Stimulated activated CD4-positive, alpha-beta T cell treated with anti-CD3 and anti-CD28 coated beads, Interleukin-2, amount 100 ng/mL, for 4 hours (primary cell): ENCODE measurements around the gene RBX1.
"Not testable (repeated sequence)": the region's sequence is repeated elsewhere in the genome, so short reads cannot be mapped to it uniquely, and the experiment has no call there.

Experiments used
- DNase-seq: peaks from one replicate; pipeline ENCODE4 v3.0.0-alpha.2; 2020; ENCODE audit warnings: low read depth

The RBX1 gene

DNA sequence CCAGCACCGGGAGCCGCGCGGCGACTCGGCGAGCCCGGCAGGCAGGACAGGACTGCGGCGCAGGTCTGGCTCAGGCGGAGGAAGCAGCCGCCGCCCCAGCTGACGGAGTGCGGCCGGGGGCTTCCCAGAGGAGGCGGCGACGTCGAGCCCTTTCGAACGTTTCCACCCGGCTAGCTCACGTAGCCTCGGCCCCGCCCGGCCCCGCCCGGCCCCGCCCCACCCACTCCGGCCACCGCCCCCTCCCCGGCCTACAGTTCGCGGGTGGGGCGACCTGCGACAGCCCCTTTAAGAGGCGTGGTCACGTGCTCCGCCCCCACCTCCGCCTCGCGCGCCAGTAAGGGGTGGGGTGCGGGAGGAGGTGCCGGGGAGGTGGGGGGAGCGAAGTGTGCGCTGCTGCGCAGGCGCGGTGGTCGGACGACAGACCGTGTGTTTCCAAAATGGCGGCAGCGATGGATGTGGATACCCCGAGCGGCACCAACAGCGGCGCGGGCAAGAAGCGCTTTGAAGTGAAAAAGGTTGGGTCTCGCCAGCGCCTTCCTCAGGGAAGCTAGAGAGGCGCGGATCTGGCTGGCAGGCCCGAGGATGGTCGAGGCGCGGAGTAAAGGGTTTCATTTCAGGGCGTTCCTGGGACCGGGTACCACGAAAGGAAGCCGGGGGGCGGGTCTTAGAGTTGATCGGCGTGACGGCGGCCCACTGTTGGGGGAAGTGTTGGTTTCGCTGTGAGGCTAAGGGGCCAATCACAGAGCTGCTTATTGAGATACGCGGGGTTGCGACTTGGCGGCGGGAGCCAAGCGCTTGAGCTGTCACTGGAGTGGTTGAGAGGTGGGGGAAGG is at the start of gene RBX1:
Gene RBX1 (plus strand): TSS at position 417 of the 833 bp plus-strand sequence. CDS start 21 bp downstream, at position 438.
- DNase-seq = peak; percentile 97

DNA sequence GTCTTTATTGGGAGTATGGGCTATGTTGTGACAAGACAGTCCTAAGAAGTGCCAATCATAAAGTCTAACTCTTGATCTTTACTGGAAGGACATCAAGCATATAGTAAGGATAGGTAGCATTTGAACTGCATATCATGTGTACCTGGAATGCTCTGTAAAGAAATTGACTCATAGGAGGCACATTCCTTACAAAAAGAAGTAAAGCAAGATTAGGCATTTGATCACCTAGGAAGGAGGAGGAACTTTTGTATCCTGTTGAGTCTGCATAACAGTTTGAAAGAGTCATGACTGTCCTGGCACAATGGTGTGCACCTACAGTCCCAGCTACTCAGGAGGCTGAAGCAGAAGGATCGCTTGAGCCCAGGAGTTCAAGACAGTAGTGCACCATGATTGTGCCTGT is 47.1 kb upstream of the RBX1 start:
- DNase-seq = no peak

DNA sequence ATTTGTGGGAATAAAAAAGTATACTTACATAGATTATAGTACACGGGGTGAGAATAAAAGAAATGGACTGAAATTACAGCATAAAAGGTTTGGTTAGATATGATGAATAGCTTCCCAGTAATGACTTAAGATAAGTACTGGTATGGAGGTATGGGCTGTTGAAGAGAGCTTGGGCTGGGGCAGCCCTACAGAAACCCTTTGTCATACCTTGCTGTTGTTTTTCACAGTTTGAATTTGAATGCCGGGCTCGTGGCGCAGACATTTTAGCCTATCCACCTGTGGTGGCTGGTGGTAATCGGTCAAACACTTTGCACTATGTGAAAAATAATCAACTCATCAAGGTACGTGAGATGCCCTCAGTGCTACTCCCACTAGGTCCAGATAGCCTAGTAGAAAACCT is 42.3 kb upstream of the RBX1 start:
- DNase-seq = no peak

DNA sequence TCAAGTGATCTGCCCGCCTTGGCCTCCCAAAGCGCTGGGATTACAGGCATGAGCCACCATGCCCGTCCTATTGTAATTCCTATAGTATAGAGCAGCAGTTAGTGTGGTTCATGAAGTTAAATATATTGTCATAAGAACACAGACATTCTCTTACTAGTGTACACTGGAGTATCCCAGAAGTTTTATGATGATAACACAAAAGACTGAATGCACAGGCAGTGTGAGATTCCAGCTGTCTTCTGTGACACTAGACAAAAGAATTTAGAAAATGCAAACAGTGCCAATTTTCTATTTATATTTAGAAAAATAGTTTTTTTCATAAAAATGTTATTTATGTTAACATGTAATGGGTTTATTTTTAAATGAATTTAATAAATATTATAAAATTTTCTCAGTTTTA is 39.4 kb upstream of the RBX1 start:
- no peak for DNase-seq

DNA sequence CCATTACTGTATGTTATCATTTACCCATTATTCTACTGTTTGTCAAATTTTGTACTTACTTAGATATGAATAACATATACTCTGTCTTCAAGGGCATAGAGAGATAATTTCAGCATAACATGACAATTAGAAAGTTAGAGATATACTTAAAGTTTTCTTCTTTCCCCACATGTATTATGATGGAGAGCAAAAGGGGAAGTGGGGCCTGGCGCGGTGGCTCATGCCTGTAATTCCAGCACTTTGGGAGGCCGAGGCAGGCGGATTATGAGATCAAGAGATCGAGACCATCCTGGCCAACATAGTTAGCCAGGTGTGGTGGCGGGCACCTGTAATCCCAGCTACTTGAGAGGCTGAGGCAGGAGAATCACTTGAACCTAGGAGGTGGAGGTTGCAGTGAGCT is 38.2 kb upstream of the RBX1 start:
- DNase-seq = not testable (repeated sequence)

DNA sequence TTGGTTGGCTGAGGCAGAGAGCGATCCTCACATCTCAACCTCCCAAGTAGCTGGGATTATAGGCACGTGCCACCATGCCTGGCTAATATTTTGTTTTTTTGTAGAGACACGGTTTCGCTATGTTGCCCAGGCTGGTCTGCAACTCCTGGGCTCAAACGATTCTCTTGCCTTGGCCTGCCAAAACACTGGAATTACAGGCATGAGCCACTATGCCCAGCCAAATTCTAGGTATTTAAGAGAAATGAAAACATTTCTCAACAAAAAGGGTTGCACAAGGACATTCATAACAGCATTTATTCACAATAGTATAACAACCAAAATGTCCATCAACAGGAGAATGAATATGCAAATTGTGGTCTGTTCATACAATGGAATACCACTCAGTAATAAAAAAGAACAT is 31.7 kb upstream of the RBX1 start:
- no peak for DNase-seq

DNA sequence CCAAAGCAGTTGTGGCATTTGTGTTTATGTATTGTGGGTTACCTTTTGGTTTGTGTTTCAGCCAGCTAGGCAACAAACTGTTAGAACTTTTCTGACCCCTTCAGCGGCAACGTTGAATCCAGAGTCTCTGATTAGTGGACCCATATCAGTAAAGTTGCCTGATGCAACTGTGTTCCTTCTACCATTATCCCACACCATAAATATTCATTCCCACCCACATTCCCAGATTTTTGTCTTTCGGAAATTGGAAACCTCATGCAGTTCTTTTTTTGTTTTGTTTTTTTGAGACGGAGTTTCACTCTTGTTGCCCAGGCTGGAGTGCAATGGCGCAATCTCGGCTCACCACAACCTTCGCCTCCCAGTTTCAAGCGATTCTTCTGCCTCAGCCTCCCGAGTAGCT is 30.7 kb upstream of the RBX1 start:
- no peak for DNase-seq

DNA sequence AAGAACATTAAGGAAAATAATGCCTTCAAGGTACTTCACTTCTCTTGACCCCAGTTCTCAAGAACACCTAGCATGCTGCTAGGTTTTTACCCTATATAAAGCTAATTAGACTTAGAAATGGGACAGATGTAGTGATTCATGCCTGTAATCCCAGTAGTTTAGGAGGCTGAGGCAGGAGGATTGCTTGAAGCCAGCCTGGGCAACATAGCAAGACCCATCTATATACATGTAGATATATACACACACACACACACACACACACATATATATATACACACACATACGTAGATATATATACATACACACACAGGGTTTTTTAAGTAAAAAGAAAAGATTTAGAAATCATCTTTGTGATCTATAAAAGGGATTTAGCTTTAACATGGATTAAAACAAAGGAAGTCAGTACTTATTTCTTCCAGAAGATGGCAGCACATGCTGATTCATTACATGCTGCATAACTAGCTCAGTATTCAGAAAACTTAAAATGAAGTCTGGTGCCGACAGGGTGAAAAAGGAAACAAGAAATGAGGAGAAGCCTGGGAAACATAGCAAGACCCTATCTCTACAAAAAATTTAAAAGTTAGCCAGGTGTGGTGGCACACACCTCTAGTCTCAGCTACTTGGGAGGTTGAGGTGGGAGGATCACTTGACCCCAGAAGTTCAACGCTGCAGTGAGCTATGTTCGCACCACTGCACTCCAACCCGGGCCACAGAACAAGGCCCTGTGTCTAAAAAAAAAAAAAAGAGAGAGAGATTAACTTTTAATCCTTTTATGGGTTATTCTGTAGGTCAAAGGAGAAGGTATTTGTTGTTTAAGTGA is 28.5 kb upstream of the RBX1 start:
- peak; percentile 5 for DNase-seq

DNA sequence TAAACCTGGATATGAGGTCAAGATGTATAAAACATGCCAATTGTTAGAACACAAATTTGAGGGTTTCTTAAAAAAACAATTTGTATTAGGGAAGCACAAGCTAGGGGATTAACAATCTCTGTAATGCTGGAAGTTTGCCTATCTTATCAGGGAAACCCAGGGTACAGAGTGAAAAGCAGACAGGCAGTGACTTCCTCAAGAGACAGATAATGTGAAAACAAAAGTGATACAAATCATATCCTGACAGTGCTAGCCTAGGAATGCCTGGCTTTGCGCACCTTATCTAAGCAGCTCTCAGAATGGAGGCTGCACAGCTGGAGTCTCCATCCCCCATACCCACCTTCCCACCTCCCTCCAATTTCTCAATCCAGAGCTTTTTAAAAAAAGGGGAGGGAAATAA is 22.5 kb upstream of the RBX1 start:
- DNase-seq = no peak

DNA sequence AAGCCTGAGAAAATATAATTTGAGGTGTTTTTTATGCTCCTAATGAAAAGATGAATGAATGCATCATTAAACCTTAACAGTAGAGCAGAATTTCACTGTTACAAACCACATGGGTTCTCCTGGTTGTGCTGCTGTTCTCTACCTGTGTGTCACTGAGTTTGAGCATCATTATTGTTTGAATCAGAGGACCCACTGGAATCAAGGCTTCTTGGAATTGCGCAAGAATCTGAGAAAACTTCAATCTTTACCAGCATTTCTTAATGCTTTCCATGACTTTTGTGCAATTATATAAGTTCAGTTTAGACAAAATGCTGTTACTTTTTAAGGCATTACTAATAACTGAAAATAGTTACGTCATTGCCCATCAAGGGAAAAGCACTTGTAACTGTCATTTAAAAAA is 18.8 kb upstream of the RBX1 start:
- no peak for DNase-seq

DNA sequence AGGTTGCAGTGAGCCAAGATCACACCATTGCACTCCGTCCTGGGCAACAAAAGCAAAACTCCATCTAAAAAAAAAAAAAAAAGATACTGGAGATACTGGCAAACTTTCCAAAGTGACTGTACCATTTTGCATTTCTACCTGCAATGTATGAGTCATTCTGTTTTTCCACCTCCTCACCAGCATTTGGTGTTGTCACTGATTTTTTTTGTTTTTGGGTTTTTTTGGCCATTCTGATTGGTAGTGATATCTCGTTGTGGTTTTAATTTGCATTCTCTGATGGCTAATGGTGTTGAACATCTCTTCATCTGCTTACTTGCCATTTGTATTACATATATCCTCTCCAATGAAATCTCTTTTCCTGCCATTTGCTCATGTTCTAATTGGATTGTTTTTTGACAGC is 12.0 kb upstream of the RBX1 start:
- DNase-seq = no peak

DNA sequence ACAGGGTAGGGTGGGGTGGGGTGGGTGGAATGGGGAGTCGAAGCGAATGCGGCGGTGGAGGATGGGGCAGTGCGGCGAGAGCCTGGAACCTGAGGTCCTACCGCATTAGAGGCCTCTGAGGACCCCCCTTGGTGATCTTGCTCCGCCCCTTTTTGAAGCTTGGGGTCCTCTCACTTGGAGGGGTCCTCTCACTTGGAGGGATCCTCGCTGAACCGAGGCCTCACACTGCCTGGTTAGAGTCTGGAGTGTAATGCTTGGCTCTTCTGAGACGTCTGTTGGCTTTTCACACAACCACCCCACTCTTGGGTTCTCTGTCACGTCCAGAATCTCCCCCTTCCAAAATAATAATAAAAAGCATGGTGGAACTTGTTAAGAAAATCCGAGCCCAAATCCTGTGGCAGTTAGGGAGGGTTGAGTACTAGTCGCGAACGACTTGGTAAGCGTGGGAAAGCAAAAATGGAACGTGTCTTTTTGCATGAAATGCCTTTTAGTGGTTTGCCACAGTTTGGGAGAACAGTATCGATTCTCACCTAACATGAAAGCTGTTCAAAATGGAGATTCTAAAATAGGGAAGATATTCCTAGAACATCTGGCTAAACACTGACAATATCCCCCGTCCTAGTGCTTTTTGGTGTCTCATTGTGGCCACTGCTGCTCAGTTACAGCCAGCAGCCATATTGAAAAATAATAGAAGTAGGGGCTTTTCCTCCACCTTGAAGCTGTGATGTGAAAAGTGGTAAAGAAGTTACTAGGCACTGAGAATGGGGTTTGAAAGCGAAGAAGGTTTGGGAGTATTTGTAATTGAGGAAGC is 822 bp downstream of the RBX1 start:
- DNase-seq = no peak

DNA sequence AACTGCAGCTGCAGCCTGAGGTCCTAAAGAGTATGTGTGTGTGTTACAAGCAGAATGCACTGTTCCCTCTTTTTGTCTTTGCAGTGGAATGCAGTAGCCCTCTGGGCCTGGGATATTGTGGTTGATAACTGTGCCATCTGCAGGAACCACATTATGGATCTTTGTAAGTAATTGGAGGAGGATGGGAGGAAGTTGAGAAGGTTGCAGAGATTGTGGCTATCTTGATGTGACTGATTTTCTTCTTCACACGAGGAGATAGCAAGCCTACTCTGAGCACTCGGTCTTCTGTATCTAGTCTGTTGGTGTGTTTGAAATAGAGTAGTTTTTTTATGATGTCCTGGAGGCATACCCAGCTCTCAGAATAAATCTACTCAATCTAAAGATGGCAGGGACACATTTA is 2.3 kb downstream of the RBX1 start:
- no peak for DNase-seq

DNA sequence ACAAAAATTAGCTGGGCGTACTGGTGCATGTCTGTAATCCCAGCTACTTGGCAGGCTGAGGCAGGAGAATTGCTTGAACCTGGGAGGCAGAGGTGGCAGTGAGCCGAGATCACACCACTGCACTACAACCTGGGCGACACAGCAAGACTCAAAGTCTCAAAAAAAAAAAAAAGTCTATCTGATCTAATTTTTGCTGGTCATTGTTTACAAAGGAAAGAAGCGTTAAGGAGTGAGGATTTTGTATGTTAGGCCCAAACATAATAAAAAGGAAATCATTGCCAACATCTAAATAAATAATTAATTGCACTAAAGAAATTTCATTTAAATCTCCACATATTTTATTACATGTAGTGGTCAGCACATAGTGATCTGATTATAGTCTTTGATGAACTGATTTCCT is 2.9 kb downstream of the RBX1 start:
- DNase-seq = no peak

DNA sequence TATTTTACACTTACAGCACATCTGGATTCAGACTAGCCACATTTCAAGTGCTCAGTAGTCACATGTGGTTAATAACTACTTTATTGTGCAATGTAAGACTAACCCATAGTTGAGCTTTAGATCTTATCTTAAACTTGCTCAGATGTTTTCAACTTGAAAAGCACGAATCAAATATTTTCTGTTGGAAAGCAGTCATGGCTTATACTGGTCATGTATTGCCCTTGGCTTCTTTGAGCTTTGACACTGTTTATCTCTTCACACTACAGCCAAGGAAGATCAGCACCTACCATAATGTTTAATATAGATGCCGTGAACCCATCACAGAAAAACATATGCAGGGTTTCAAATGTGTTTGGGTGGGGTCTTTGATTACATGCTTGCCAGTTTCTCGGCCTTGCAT is 4.4 kb downstream of the RBX1 start:
- no peak for DNase-seq

DNA sequence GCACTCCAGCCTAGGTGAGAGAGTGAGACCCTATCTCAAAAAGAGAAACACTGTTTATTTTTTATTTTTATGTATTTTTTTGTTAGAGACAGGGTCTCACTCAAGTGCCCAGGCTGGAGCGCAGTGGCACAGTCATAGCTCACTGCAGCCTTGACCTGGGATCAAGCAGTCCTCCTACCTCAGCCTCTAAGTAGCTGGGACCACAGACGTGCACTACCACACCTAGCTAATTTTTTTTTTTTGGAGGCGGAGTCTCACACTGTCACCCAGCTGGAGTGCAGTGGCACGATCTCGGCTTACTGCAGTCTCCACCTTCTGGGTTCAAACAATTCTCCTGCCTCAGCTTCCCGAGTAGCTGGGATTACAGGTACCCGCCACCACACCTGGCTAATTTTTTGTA is 6.4 kb downstream of the RBX1 start:
- no peak for DNase-seq

DNA sequence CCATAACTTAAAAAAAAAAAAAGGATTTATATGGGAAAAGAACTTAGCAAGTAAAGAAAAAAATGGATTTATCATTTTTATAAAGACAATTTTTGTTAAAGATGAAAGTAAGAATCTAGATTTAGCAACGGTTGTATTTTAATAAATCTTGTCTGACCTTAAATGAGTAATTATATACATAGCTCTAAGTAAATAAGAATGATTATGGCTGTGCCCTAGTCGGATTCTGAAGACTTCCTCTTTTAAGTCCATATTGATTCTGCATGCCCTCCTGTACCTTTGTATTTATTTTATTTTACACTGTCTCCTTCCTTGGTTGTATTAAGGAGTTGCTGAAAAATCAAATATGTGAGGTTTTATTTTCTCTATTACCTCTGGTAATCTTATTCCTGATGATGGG is 7.1 kb downstream of the RBX1 start:
- DNase-seq = no peak

DNA sequence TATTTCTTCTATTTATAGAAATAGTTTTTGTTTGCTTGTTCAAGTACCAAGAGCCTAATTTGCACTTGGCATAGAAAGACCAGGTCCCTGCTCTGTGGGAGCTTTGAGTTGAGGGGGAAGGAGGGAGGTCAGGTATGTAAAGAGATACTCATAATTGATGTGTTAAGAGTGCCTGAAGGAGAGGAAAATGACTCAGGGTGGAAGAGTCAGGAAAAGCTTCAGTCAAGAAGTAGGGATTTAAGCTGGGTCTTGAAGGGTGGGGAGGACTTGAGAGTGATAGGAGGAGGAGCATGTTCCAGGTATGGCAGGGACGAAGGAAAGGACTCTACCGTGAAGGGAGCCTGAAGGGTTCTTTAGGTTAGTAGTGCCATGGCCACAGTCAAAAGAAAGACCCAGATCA is 9.0 kb downstream of the RBX1 start:
- DNase-seq = no peak

DNA sequence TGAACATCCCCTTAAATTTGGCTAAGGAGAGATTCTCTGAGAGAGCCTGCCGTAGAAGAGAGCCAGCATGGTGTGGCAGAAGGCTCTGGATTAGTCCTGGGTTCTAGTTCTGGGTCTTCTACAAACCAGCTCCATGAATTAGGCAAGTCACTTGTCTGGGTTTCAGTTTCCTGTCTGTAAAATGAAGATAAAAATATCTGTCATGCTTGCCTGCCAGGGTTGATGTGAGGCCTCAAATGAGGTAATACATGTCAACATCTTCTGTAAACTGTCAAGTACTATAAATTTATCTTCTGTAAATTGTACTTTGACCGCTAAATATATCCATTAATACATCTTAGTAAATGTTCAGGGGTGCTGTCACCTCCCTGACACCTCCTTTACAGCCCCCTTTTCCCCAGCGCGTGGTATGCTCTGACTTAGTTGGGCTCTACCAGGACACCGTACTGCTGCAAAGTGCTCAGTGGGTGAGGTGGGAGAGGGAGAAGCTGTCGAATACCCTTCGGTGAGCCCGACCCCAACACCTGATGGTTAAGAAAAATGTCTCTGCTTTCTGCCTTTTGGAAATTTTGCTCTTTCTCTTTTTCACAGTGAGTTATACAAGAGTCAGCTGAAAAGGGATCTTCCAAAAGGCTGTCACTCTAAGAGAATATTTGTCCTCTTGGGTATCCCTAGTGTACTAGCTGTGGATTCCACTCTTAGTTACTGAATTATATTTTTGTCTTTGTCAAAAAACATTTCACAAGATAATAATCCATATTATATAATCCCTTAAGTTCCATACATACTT is 15.0 kb downstream of the RBX1 start:
- DNase-seq = no peak

DNA sequence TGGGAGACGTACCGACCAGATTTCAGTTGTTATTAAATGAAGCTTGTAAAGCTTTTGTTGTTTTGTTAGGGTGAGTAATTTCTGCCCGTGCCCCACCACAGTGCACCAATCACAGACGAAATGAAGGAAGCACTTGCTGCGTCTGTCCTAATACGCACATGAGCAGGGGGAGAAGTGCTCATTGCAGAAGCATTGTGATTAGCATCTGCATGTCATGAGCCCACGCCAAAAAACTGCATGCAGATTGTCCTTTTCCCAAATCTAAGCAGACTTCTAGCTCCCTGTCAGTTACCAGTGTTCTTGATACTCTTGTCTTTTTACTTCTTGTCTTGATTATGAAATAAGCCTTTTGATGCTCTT is 15.5 kb downstream of the RBX1 start:
- no peak for DNase-seq

DNA sequence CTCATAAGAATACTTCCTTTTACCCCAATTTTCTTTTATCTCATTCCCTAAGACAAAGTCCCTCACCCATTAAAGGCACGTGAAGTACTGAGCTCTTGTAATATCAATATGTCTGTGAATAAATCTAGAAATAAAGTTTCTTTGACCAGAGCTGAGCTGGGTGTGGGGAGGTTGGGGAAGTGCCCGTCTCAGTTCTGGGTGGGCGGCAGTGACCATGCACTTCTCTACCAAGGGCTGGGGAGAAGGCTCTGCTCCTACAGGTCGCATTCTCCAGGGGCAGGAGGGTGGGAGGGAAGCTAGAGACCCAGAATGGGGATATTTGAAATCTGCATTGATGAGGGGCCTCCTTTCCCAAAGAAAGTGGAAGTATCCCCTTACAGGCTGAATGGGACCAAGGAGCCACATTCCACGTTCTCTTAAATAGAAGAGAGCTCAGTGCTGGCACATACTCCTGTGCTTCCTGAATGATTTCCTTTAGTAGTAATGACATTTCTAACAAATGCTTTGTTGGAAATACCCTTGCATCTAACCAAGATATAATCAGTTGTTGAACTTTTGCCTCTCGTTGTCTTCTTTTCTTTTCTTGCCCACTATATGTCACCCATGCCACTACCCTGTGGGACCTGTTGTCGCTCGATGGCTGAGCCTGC is 16.1 kb downstream of the RBX1 start:
- no peak for DNase-seq
